ENCODE measurements around the gene IDS. TPM values are rescaled to one million over a fixed set of nuclear protein-coding genes. Genes with fewer than 3 reads are reported as not detected.
A peak's percentile ranks its signal among the peaks of the same experiment; 100 is the strongest.

The IDS gene
- polyA plus RNA-seq, 1 of the 3 experiments (the other 2 are of a cell fraction), result 78.4 TPM

DNA sequence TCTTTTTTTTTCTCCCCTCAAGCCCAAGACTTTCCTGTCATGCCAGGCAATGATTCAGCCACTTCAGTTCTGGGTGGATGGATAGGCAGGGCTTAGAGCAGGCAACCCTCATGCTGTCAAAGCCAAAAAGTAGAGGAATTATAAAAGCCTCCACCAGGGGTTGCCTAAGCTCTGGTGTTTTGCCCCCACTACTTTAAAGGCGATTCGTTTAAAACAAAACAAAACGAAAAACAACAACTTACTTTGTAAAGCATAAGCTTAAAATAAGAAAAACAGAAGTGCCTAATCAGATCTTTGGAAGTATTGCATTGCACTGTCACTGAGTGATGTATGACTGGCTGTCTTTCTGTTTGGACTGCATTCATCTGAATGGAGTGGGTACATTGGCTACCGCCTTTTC lies 5.3 kb upstream of the IDS start:
- peak; percentile 38 for TF ChIP-seq CTCF (IDR thresholded peaks at IDR 0.05)
- TF ChIP-seq TCF12 (IDR thresholded peaks at IDR 0.05), result no peak
- Histone ChIP-seq H3K9ac (no peak overlapping the region), H3K9me3 (no peaks in the 10 kb centered on the region), H3K79me2 (ENCODE audit: insufficient read depth) (no peaks in the 10 kb centered on the region), H3K9me2 (no peaks in the 10 kb centered on the region), H3F3A (replicated peaks; ENCODE audit: insufficient read depth) (no peaks in the 10 kb centered on the region), H3K4me3 (ENCODE audit: low read depth in 2 of 2, low read length in 1 of 2) (no peak overlapping the region), H2AFZ (ENCODE audit: low read depth) (no peak overlapping the region), H3K4me2 (no peak overlapping the region), H3K4me1 (ENCODE audit: control insufficient read depth in 1 of 2, insufficient read depth in 2 of 2, low read depth in 1 of 2, low read length in 1 of 2) (peaks cover 0 to 2% of the 10 kb centered on the region in 2 experiments; a peak in 1 of 4 replicates), H4K20me1 (ENCODE audit: insufficient read depth) (no peaks in the 10 kb centered on the region), H3K27me3 (ENCODE audit: insufficient read depth) (0 out of 2 replicates have a peak, but pooled peaks cover 5% of the 10 kb centered on the region), H3K36me3 (replicated peaks in 1 of 2; ENCODE audit: control insufficient read depth in 1 of 2, insufficient read depth in 2 of 2, low read length in 1 of 2) (no peaks in the 10 kb centered on the region), H3K27ac (ENCODE audit: low read depth in 2 of 2, low read length in 1 of 2) (no peak overlapping the region)
- ChIA-PET POLR2A (no interaction called here), CTCF (interaction anchor here (2.6 to 3.7 kb wide), 2 partner anchors 12 to 19 kb away, joined by 12 to 25 read pairs; no protein-coding TSS in a partner anchor)
- 17% methylated on average over 4 of the region's 4 CpGs for WGBS (ENCODE audit: low lambda C conversion rate)
- DNase-seq, result no peak

GRCh38 chrX:149508467-149508866 lies 3.4 kb upstream of the IDS start:
- Histone ChIP-seq H3K4me1 (ENCODE audit: control insufficient read depth in 1 of 2, insufficient read depth in 2 of 2, low read depth in 1 of 2, low read length in 1 of 2) (peaks cover 0 to 2% of the 10 kb centered on the region in 2 experiments; a peak in 1 of 4 replicates), H3K27me3 (ENCODE audit: insufficient read depth) (0 out of 2 replicates have a peak, but pooled peaks cover 5% of the 10 kb centered on the region), H3K4me3 (ENCODE audit: low read depth in 2 of 2, low read length in 1 of 2) (no peak overlapping the region), H3F3A (replicated peaks; ENCODE audit: insufficient read depth) (no peaks in the 10 kb centered on the region), H3K9me2 (no peaks in the 10 kb centered on the region), H3K9ac (no peak overlapping the region), H3K9me3 (no peaks in the 10 kb centered on the region), H2AFZ (ENCODE audit: low read depth) (no peak overlapping the region), H4K20me1 (ENCODE audit: insufficient read depth) (no peaks in the 10 kb centered on the region), H3K79me2 (ENCODE audit: insufficient read depth) (peaks cover 8% of the 10 kb centered on the region), H3K36me3 (replicated peaks in 1 of 2; ENCODE audit: control insufficient read depth in 1 of 2, insufficient read depth in 2 of 2, low read length in 1 of 2) (no peaks in the 10 kb centered on the region), H3K27ac (ENCODE audit: low read depth in 2 of 2, low read length in 1 of 2) (no peak overlapping the region), H3K4me2 (no peak overlapping the region)
- 41% methylated on average over 1 of the region's 1 CpG for WGBS (ENCODE audit: low lambda C conversion rate)
- POLR2A ChIA-PET, result no interaction called here
- TF ChIP-seq, protein P1, sequence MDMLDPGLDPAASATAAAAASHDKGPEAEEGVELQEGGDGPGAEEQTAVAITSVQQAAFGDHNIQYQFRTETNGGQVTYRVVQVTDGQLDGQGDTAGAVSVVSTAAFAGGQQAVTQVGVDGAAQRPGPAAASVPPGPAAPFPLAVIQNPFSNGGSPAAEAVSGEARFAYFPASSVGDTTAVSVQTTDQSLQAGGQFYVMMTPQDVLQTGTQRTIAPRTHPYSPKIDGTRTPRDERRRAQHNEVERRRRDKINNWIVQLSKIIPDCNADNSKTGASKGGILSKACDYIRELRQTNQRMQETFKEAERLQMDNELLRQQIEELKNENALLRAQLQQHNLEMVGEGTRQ (IDR thresholded peaks at IDR 0.05; ENCODE audit: borderline replicate concordance, low read depth, low read length), result no peak
- TF ChIP-seq, protein P2, sequence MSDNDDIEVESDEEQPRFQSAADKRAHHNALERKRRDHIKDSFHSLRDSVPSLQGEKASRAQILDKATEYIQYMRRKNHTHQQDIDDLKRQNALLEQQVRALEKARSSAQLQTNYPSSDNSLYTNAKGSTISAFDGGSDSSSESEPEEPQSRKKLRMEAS (IDR thresholded peaks at IDR 0.05; ENCODE audit: low read depth), result no peak
- TF ChIP-seq ELF1 (IDR thresholded peaks at IDR 0.05) (no peak), CHD2 (IDR thresholded peaks at IDR 0.05; ENCODE audit: low read length, partially characterized antibody) (no peak), GATA2 (CRISPR knock-in tag; IDR thresholded peaks at IDR 0.05) (no peak), MXI1 (IDR thresholded peaks at IDR 0.05; ENCODE audit: low read depth, low read length) (no peak), GABPA (IDR thresholded peaks at IDR 0.05; ENCODE audit: low read depth) (no peak), POLR2AphosphoS5 (IDR thresholded peaks at IDR 0.05; ENCODE audit: low read depth, low read length) (no peak), MEF2A (IDR thresholded peaks at IDR 0.05; ENCODE audit: borderline replicate concordance, low read depth) (no peak), YY1 (IDR thresholded peaks at IDR 0.05; ENCODE audit: low read depth) (no peak), RFX5 (IDR thresholded peaks at IDR 0.05; ENCODE audit: low read length) (no peak), USF1 (IDR thresholded peaks at IDR 0.05; ENCODE audit: borderline replicate concordance, low read depth) (no peak), RCOR1 (IDR thresholded peaks at IDR 0.05; ENCODE audit: low read length) (no peak), SIN3A (IDR thresholded peaks at IDR 0.05; ENCODE audit: borderline replicate concordance, low read depth, low read length) (no peak), CTCF (IDR thresholded peaks at IDR 0.05) (no peak), EZH2phosphoT487 (IDR thresholded peaks at IDR 0.05; ENCODE audit: borderline replicate concordance, low read depth) (no peak), RAD21 (IDR thresholded peaks at IDR 0.05; ENCODE audit: low read length) (no peak)
- no peak for DNase-seq
- CTCF ChIA-PET, result no interaction called here

Measured in SK-N-SH (cell line).